Globus pallidus (tissue), 1 donor: ENCODE data around the gene RHD.
"Not testable (repeated sequence)": the region's sequence is repeated elsewhere in the genome, so short reads cannot be mapped to it uniquely, and the experiment has no call there.

Experiments
- DNase-seq: peaks from one replicate; pipeline ENCODE4 v3.0.0-alpha.2; 2015; ENCODE audit warnings: low spot score

Gene RHD

DNA sequence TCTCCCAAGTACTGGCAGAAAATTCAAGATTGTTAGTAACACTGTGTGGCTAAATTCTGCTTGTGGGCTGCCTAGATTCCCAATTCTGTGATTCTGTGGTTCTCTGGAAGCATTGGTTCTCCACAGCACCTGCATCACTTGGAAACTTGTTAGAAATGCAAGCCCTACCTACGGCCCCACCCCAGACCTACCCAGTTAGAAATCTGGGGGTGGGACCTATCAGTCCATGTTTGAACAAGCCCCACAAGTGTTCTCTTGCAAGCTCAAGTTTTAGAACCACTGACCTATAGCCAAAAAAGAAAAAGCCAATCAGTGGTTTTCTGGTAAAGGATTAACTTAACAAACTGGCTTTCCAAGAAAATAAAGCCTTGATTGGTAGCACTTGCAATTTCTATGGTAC is 35.9 kb downstream of the RHD start:
- not testable (repeated sequence) for DNase-seq

DNA sequence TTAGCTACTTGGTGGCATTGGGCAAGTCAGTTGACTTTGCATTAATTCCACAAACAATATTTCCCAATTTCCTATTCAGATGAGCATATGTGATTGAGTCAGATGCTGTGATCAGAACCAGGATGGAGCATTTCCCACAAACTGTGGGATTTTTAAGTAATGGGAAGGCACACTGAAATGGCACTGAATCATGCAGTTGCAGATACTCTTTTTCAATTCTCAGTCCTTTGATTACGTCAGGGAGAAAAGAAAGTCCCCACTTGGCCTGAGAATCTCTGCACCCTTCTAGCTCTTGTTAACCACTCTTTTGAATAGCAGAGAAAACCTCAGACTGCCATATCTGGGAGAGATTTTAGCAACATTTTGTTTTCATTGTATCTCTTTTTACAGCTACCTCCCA is 36.8 kb downstream of the RHD start:
- not testable (repeated sequence) for DNase-seq

DNA sequence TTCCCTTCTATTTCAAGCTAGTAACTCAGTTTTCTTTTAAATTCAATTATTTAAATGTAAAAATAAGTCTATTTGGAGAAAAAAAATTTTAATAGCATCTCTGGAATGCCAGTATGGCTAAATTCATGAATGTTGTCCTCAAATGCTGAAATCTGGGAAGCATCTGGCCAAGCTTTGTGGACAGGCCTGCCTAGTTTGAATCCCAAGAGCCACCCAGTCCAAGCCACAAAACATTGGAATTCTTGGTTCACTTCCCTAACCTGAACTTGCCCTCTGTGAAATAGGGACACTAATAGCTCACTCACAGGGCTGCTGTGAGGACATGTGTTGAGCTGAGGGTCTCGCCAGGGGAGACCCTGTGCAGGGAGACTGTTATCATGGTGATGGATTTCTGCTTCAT is 37.2 kb downstream of the RHD start:
- DNase-seq: not testable (repeated sequence)

- not testable (repeated sequence) for DNase-seq
These were observed 40.6 kb downstream of the RHD start for GRCh38 chr1:25312806-25313470.

DNA sequence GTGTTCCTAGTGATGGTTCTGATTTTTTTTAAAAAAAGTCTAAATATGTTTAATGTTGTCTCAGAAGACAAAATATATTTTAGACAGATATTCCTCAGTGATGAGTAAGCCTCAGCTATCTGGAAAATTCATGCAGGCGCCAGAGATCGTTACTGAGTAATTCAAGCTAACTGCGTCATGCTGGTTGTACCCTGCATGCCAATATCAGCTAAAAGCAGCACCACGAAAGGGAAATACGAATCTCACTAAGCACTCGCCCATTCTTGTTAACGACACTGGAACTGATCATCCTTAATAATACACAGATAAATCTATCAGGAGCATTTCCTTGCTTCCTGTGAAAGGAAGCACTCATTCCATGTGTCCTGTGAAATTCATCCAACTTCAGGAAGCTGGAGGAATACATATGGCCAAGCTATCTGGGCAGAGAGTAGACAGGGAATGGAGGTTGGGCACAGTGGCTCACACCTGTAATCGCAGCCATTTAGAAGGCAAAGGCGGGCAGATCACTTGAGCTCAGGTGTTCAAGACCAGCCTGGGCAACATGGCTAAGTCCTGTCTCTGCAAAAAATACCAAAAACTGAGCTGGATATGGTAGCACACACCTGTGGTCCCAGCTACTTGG is 48.1 kb downstream of the RHD start:
- not testable (repeated sequence) for DNase-seq

DNA sequence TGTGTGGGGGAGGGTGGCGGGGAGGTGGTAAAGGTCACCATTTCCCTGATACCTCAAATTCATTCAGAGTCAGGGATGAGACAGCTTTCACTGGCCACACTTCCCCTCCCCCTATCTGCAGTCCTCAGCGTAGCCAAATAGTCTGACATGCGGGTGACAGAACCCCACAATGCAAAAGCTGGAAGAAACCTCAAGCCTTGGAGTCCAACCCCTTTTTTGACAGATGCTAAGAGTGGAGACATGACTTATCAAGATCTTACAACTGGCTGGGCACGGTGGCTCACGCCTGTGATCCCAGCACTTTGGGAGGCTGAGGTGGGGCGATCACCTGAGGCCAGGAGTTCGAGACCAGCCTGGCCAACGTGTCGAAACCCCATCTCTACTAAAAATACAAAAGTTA is 49.8 kb downstream of the RHD start:
- not testable (repeated sequence) for DNase-seq

- not testable (repeated sequence) for DNase-seq
These were observed 52.1 kb downstream of the RHD start for GRCh38 chr1:25324407-25324806.

DNA sequence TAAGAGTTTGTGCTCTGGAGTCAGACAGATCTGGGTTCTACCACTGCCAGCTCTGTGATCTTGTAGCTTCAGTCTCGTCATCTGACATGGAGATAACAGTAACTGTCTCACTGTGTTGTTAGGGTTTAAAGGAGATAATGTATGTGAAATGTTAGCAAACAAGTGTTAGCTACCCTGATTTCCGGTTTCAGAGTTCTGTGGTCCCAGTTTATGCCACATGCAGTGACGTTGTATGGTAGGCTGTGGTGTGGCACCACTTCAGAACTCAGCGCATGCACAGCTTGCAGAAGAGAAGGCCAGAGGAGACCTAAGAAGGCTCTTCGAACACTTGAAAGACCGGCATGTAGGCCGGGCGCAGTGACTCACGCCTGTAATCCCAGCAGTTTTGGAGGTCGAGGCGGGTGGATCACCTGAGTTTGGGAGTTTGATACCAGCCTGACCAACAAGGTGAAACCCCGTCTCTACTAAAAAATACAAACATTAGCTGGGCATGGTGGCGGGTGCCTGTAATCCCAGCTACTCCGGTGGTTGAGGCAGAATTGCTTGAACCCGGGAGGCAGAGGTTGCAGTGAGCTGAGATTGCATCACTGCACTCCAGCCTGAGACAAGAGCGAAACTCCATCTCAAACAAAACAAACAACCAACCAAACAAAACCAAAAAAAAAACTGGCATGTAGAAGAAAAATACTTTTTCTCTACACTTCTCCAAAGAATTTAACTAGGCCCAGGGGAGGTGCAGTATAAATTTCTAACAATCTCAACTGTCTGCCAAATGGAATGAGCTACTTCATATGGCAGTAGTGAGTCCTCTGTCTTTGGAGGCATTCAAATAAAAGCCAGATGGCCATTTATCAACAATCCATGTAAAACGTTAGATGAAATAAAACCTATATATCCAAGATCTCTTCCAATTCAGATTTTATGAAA is 55.8 kb downstream of the RHD start:
- not testable (repeated sequence) for DNase-seq

DNA sequence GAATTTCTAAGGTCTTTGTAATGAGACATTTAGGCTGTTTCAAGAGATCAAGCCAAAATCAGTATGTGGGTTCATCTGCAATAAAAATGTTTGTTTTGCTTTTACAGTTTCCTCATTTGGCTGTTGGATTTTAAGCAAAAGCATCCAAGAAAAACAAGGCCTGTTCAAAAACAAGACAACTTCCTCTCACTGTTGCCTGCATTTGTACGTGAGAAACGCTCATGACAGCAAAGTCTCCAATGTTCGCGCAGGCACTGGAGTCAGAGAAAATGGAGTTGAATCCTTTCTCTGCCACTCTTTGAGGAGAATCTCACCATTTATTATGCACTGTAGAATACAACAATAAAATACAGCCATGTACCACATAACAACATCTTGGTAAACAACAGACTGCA is 56.5 kb downstream of the RHD start:
- DNase-seq: not testable (repeated sequence)

GRCh38 chr1:25329336-25329735 is 57.0 kb downstream of the RHD start:
- not testable (repeated sequence) for DNase-seq

- not testable (repeated sequence) for DNase-seq
These were observed 57.6 kb downstream of the RHD start for GRCh38 chr1:25329950-25330349.

GRCh38 chr1:25336922-25337354 is 64.6 kb downstream of the RHD start:
- peak; percentile 10 for DNase-seq

GRCh38 chr1:25337483-25338187 is 65.3 kb downstream of the RHD start:
- peak; percentile 28 for DNase-seq

- peak; percentile 88 for DNase-seq
These were observed 66.1 kb downstream of the RHD start, which contains the start of gene TMEM50A for GRCh38 chr1:25338188-25338981. Gene TMEM50A, plus strand, starts transcription at chr1:25338334. Its CDS starts 2,153 bp downstream, at chr1:25340487.

- peak; percentile 10 for DNase-seq
These were observed 66.7 kb downstream of the RHD start for GRCh38 chr1:25338986-25339385.

- DNase-seq: no peak
These were observed 69.4 kb downstream of the RHD start for GRCh38 chr1:25341746-25342145.

DNA sequence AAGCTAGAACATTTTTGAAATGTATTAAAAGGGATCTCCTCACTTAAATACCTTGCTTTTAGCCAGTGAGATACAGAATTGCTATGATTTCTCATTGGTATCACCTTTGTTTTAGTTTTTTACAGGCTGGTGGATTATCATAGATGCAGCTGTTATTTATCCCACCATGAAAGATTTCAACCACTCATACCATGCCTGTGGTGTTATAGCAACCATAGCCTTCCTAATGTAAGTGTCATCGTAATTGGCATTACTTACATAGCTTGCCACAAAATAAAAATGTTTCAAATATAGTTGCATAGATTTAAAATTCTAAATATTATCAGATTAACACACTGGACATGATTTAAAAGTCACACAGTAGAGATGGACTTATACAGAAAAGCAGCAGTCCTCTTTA is 70.5 kb downstream of the RHD start:
- DNase-seq: no peak

DNA sequence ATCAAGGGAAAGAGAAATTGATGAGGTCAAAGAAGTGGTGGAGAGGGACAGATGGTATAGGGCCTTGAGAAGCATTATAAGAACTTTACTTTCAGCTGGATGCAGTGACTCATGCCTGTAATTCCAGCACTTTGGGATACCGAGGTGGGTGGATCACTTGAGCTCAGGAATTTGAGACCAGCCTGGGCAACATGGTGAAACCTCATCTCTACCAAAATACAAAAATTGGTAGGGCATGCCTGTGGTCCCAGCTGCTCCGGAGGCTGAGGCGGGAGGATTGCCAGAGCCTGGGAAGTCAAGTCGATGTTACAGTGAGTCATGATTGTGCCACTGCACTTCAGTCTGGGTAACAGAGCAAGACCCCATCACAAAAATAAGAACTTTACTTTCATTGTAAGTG is 71.6 kb downstream of the RHD start:
- DNase-seq: no peak

DNA sequence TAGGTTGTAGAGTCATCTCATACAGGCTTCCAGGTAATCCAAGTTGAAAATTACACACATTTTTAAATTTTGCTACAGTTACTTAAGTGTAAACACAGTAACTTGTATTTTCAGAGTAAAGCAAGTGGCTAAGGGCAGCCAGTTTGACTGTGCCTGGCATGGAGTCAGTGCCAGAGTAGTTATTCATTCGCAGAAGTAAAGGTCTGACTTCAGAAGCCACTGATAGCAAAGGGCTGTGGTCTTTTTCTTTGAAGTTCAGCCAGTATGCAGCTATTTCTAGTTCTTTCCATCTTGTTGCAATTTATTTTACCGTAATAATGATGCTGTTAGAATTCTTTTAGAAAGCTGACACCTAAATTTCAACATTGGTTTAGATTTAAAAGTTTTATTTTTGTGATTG is 75.2 kb downstream of the RHD start:
- no peak for DNase-seq

- no peak for DNase-seq
These were observed 77.3 kb downstream of the RHD start for GRCh38 chr1:25349606-25350005.

GRCh38 chr1:25355841-25356395 is 83.6 kb downstream of the RHD start:
- DNase-seq: no peak
